RCC 7860 (cell line): ENCODE measurements around the gene VIPAS39.
"Not testable (repeated sequence)": the region's sequence is repeated elsewhere in the genome, so short reads cannot be mapped to it uniquely, and the experiment has no call there.

Experiments
- DNase-seq: peaks from one replicate; pipeline ENCODE4 v3.0.0-alpha.2; 2015; ENCODE audit warnings: low spot score
- FAIRE-seq: peaks from 2 replicates; lab custom pipeline; 2012; peaks lifted over from hg19 to GRCh38; lab: Jason Lieb, UNC

The VIPAS39 gene

GRCh38 chr14:77470224-77470870, 12.9 kb upstream of the VIPAS39 start:
- FAIRE-seq (no peak), DNase-seq (no peak)

DNA sequence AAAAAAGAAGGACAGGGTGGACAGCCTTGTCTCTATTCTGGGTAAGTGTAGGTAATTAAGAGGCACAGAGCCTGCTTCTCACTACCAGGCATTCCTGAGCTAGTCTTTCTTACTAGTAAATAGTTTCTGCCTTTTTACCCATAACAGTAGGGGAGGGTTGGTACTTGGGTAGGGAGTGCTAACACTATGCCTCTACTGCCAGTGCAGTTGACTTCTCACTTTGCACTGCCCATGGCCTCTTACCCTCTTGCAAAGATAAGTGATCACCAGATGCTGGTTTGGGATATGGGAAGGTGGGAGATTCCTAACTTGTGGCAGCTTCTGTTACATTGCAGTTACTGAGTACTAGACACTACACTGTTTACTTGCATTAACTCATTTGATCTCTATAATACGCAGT, 12.1 kb upstream of the VIPAS39 start:
- DNase-seq (no peak), FAIRE-seq (no peak)

GRCh38 chr14:77469067-77469505, 11.7 kb upstream of the VIPAS39 start:
- DNase-seq: no peak

GRCh38 chr14:77467801-77468200, 10.4 kb upstream of the VIPAS39 start:
- FAIRE-seq: no peak

More at GRCh38 chr14:77469067-77469505, 11.7 kb upstream of the VIPAS39 start:
- no peak for FAIRE-seq

GRCh38 chr14:77459072-77459723, 1.8 kb upstream of the VIPAS39 start:
- DNase-seq: peak; percentile 12
- FAIRE-seq: no peak

More at GRCh38 chr14:77467801-77468200, 10.4 kb upstream of the VIPAS39 start:
- no peak for DNase-seq

- no peak for FAIRE-seq
- no peak for DNase-seq
Measured at GRCh38 chr14:77458249-77458950, 999 bp upstream of the VIPAS39 start.

GRCh38 chr14:77457115-77457521, 283 bp downstream of the VIPAS39 start:
- FAIRE-seq (no peak), DNase-seq (no peak)

DNA sequence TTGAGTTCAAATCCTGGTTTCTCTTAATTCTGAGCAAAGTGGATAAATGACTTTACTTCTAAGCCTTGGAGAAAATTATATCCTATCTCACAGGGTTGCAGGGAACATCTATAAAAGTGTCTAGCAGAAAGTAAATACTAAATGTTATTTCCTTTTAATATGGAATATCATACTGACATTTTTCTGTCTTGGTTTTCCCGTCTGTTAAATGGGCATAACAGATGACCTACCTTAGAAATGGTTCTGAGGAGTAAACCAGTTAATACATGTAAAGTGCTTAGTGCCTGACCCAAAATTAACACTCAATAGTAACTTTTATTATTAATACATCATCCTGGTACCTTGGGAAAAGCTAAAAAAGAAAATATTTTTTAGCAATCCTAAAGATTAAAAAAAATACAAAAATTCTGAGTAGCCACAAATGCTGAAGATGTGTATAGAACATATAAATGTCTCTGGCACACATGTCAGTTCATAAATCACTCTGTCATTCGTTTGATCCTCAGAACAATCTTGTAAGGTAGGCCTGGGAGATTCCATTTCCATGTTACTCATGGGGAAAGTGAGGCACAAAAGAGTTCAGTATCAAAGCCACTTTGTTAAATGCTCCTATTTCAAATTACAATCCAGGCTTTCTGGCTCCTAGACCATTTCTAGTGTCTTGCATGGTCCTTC, 1.3 kb downstream of the VIPAS39 start:
- no peak for FAIRE-seq
- no peak for DNase-seq

DNA sequence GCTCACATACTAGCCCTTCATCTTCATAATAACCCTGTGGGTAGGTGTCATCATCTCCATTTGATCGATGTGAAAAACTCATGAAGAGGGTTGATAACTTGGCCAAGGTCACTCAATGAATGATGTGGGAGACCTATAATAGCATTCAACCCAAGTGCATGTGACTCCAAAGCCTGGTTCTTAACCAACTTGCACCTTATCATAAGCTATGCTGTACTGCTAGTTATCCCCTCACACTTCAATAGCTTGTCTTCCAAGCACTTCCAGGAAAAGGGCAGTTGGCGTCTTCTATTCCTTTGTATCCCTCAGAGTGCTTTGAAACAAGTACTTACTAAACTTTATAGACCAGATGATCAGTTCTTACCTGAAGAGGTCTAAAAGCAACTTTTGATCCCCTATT, 15.2 kb downstream of the VIPAS39 start:
- no peak for FAIRE-seq
- DNase-seq: no peak

- FAIRE-seq (no peak), DNase-seq (no peak)
Measured at GRCh38 chr14:77439861-77440260, 17.5 kb downstream of the VIPAS39 start.

- DNase-seq (no peak), FAIRE-seq (no peak)
Measured at GRCh38 chr14:77438596-77438995, 18.8 kb downstream of the VIPAS39 start.

- no peak for FAIRE-seq
- no peak for DNase-seq
Measured at GRCh38 chr14:77436042-77436441, 21.4 kb downstream of the VIPAS39 start.

GRCh38 chr14:77426396-77426795, 31.0 kb downstream of the VIPAS39 start:
- DNase-seq (no peak), FAIRE-seq (no peak)

DNA sequence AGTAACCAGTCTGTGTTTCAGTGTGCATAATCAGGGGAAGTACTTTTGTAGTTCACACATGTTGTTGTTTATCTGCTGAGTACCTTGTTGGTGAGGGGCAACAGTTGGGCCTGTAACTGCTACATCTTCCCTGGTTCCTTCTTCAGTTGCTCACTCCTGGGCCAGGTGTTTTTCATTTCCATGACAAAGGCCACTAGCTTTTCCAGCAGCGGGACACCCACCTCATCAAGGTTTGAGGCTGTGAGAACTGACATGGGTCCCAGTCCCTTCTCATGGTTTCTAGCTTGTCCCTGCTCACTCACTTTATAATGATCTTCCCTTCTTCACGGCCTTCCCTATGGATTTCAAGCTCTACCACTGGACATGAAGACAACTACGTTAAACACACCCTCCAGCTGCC, 32.5 kb downstream of the VIPAS39 start:
- FAIRE-seq (no peak), DNase-seq (no peak)

- FAIRE-seq (no peak), DNase-seq (no peak)
Measured at GRCh38 chr14:77423423-77423822, 34.0 kb downstream of the VIPAS39 start, which contains the start of gene NOXRED1. TSS of gene NOXRED1 (minus strand) at chr14:77423523. CDS start at chr14:77422889, 634 bp downstream.

GRCh38 chr14:77421201-77421600, 36.2 kb downstream of the VIPAS39 start:
- no peak for DNase-seq
- FAIRE-seq: no peak

DNA sequence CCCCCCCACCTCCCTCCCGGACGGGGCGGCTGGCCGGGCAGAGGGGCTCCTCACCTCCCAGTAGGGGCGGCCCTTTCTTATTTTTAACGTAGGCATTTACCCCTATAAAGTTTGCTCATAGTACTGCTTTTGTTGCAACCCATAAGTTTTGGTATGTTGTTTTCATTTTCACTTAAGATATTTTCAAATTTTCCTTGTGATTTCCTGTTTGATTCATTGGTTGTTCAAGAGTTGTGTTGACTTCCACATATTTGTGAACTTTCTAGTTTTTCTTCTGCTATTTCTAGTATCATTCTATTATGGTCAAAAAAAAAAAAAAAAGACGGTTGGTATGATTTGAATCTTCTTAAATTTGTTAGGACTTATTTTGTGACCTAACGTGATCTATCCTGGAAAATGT, 40.6 kb downstream of the VIPAS39 start:
- DNase-seq (no peak), FAIRE-seq (no peak)

DNA sequence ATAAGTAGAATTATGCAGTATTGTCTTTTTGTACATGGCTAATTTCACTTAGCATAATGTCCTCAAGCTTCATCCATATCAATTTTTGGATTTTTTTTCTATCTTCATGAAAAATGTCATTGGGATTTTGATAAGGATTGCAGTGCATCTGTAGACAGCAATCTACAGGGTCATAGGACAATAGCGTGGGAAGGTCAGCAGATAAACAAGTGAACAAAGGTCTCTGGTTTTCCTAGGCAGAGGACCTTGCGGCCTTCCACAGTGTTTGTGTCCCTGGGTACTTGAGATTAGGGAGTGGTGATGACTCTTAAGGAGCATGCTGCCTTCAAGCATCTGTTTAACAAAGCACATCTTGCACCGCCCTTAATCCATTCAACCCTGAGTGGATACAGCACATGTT, 41.3 kb downstream of the VIPAS39 start:
- not testable (repeated sequence) for FAIRE-seq, DNase-seq

DNA sequence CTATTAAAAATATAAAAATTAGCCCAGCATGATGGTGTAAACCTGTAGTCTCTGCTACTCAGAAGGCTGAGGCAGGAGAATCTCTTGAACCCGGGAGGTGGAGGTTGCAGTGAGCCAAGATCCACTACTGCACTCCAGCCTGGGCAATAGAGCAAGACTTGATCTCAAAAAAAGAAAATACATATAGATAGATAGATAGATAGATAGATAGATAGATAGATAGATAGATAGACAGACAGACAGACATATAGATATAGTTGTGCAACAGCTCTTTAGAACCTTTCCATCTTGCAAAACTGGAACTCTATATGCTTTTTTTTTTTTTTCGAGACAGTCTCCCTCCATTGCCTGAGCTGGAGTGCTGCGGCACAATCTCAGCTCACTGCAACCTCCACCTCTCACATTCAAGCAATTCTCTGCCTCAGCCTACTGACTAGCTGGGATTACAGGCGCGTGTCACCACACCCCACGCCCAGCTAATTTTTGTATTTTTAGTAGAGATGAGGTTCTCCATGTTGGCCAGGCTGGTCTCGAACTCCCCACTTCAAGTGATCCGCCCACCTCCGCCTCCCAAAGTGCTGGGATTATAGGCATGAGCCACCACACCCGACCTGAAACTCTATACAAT, 41.9 kb downstream of the VIPAS39 start:
- FAIRE-seq, DNase-seq: not testable (repeated sequence)

- no peak for DNase-seq
- no peak for FAIRE-seq
Measured at GRCh38 chr14:77409131-77409533, 48.3 kb downstream of the VIPAS39 start.

- FAIRE-seq (no peak), DNase-seq (no peak)
Measured at GRCh38 chr14:77407158-77407557, 50.2 kb downstream of the VIPAS39 start.
